Trophoblast cell (in vitro differentiated cells and primary cell): ENCODE results near the gene ERAS.

Source experiments
- DNase-seq, 2 donors: peaks; one replicate each; pipeline ENCODE4 v3.0.0-alpha.2; 2016
- H2AFZ ChIP-seq: 2 replicates; pipeline ENCODE4 v1.6.1; 2013; ENCODE audit warnings: low read length, moderate library complexity, mild to moderate bottlenecking; ENCODE audit not compliant: insufficient read depth, poor library complexity
- H2AK5ac ChIP-seq: 2 replicates; pipeline ENCODE4 v1.6.1; 2013; ENCODE audit warnings: mild to moderate bottlenecking, low read length
- H2BK120ac ChIP-seq: 2 replicates; pipeline ENCODE4 v1.6.1; 2013; ENCODE audit warnings: low read length, mild to moderate bottlenecking, moderate library complexity; ENCODE audit not compliant: insufficient read depth, poor library complexity
- H2BK12ac ChIP-seq: 2 replicates; pipeline ENCODE4 v1.6.1; 2013; ENCODE audit warnings: mild to moderate bottlenecking, low read length, moderate library complexity
- H2BK5ac ChIP-seq: 2 replicates; pipeline ENCODE4 v1.6.1; 2013; ENCODE audit warnings: low read length, low read depth, moderate library complexity, mild to moderate bottlenecking; ENCODE audit not compliant: poor library complexity
- H3K14ac ChIP-seq: 2 replicates; pipeline ENCODE4 v1.6.1; 2013; ENCODE audit warnings: mild to moderate bottlenecking, low read length
- H3K18ac ChIP-seq: 2 replicates; pipeline ENCODE4 v1.6.1; 2013; ENCODE audit warnings: mild to moderate bottlenecking, low read length
- H3K23ac ChIP-seq: 2 replicates; pipeline ENCODE4 v1.6.1; 2013; ENCODE audit warnings: low read length
- H3K27ac ChIP-seq: 2 replicates; pipeline ENCODE4 v1.5.1; 2013; ENCODE audit warnings: low read depth, mild to moderate bottlenecking, inconsistent platforms, low read length, moderate library complexity
- H3K27me3 ChIP-seq: 2 replicates; pipeline ENCODE4 v1.6.1; 2013; ENCODE audit warnings: inconsistent platforms, mild to moderate bottlenecking, low read length, moderate library complexity; ENCODE audit not compliant: insufficient read depth
- H3K36me3 ChIP-seq, 2 experiments: 1 replicate in 1 of 2; 2 replicates in 1 of 2; pipeline ENCODE4 v1.6.1; 2013; ENCODE audit warnings: low read length in 2 of 2, mild to moderate bottlenecking in 2 of 2, moderate library complexity in 1 of 2; ENCODE audit not compliant: insufficient read depth in 2 of 2, control insufficient read depth in 1 of 2
- H3K4ac ChIP-seq: 2 replicates; pipeline ENCODE4 v1.6.1; 2013; ENCODE audit warnings: low read depth, mild to moderate bottlenecking, low read length, moderate library complexity
- H3K4me1 ChIP-seq, 2 experiments: 1 replicate in 1 of 2; 2 replicates in 1 of 2; pipeline ENCODE4 v1.6.1; 2013; ENCODE audit warnings: low read length in 2 of 2, mild to moderate bottlenecking in 2 of 2, moderate library complexity in 1 of 2; ENCODE audit not compliant: insufficient read depth in 2 of 2, control insufficient read depth in 1 of 2
- H3K4me2 ChIP-seq: 2 replicates; pipeline ENCODE4 v1.6.1; 2013; ENCODE audit warnings: inconsistent platforms, mild to moderate bottlenecking, low read length, moderate library complexity
- H3K4me3 ChIP-seq: 2 replicates; pipeline ENCODE4 v1.5.1; 2013; ENCODE audit warnings: mild to moderate bottlenecking, low read depth, low read length, inconsistent platforms
- H3K79me1 ChIP-seq: one replicate; pipeline ENCODE4 v1.6.1; 2013; ENCODE audit warnings: low read length
- H3K79me2 ChIP-seq: 2 replicates; pipeline ENCODE4 v1.6.1; 2013; ENCODE audit warnings: low read length, mild to moderate bottlenecking; ENCODE audit not compliant: control insufficient read depth, insufficient read depth, poor library complexity
- H3K9ac ChIP-seq: 2 replicates; pipeline ENCODE4 v1.6.1; 2013; ENCODE audit warnings: mild to moderate bottlenecking, low read length
- H3K9me3 ChIP-seq: 2 replicates; pipeline ENCODE4 v1.6.1; 2013; ENCODE audit warnings: low read depth, mild to moderate bottlenecking, control low read depth, inconsistent platforms, low read length; ENCODE audit not compliant: insufficient read depth
- H4K12ac ChIP-seq: 2 replicates; pipeline ENCODE4 v1.6.1; 2013; ENCODE audit warnings: low read depth, mild to moderate bottlenecking, low read length, moderate library complexity
- H4K8ac ChIP-seq: 2 replicates; pipeline ENCODE4 v1.6.1; 2013; ENCODE audit warnings: low read depth, mild to moderate bottlenecking, low read length, moderate library complexity
- H4K91ac ChIP-seq: one replicate; pipeline ENCODE4 v1.6.1; 2013; ENCODE audit warnings: low read depth, mild to moderate bottlenecking, low read length, moderate library complexity
- WGBS: extraction: QIAGEN DNeasy Blood & Tissue Kit; methylation state at CpG from one replicate; pipeline ENCODE4 v1.1.7; 2013; ENCODE audit warnings: missing lambda C conversion rate; ENCODE audit not compliant: insufficient read length, insufficient coverage; ENCODE audit errors: extremely low coverage; 5-methylcytosine and 5-hydroxymethylcytosine counted together

ERAS gene

GRCh38 chrX:48785540-48786214 lies 40.6 kb upstream of the ERAS start:
- Histone ChIP-seq H2AFZ (no peak overlapping the region), H4K91ac (no peak overlapping the region), H3K18ac (no peak overlapping the region), H3K27ac (no peak overlapping the region), H3K4me3 (no peak overlapping the region), H3K9me3 (no peaks in the 10 kb centered on the region), H3K36me3 (no peaks in the 10 kb centered on the region), H3K14ac (no peak overlapping the region), H3K27me3 (no peaks in the 10 kb centered on the region), H4K8ac (no peak overlapping the region), H2AK5ac (no peak overlapping the region), H3K4me2 (no peak overlapping the region), H3K9ac (no peak overlapping the region), H2BK12ac (no peak overlapping the region), H2BK120ac (no peak overlapping the region), H4K12ac (no peak overlapping the region), H3K4me1 (no peaks in the 10 kb centered on the region), H3K4ac (no peak overlapping the region), H3K79me1 (no peaks in the 10 kb centered on the region), H2BK5ac (no peak overlapping the region), H3K79me2 (no peaks in the 10 kb centered on the region), H3K23ac (no peak overlapping the region)
- no peak for DNase-seq
- no CpG with 5 or more reads among the region's 16 CpGs for WGBS

GRCh38 chrX:48786341-48786800 lies 39.9 kb upstream of the ERAS start, which contains the start of gene GATA1:
TSS of gene GATA1 (plus strand) at chrX:48786590. CDS start at chrX:48791110, 4,520 bp downstream.
- Histone ChIP-seq H2BK5ac (no peak within 1 kb of the TSS), H4K91ac (no peak within 1 kb of the TSS), H3K4me3 (no peak within 1 kb of the TSS), H2BK120ac (no peak within 1 kb of the TSS), H3K9me3 (no peaks in the 10 kb centered on the region), H3K23ac (no peak within 1 kb of the TSS), H3K4me1 (no peaks in the 10 kb centered on the region), H3K4me2 (no peak within 1 kb of the TSS), H3K9ac (no peak within 1 kb of the TSS), H3K27me3 (no peaks in the 10 kb centered on the region), H3K14ac (no peak within 1 kb of the TSS), H2BK12ac (no peak within 1 kb of the TSS), H3K18ac (no peak within 1 kb of the TSS), H3K36me3 (no peaks in the 10 kb centered on the region), H3K4ac (no peak within 1 kb of the TSS), H3K27ac (no peak within 1 kb of the TSS), H2AK5ac (no peak within 1 kb of the TSS), H4K12ac (no peak within 1 kb of the TSS), H3K79me2 (no peaks in the 10 kb centered on the region), H3K79me1 (no peaks in the 10 kb centered on the region), H4K8ac (no peak within 1 kb of the TSS), H2AFZ (no peak within 1 kb of the TSS)
- WGBS, result no CpG with 5 or more reads among the region's 7 CpGs
- DNase-seq, result no peak

- no peak overlapping the region for H2AK5ac ChIP-seq
- DNase-seq, result no peak
- no peak overlapping the region for H3K18ac ChIP-seq
- no peaks in the 10 kb centered on the region for H3K79me1 ChIP-seq
- H3K36me3 ChIP-seq, result no peaks in the 10 kb centered on the region
- no peak overlapping the region for H4K12ac ChIP-seq
- no peak overlapping the region for H2AFZ ChIP-seq
- no peak overlapping the region for H3K27ac ChIP-seq
- no peaks in the 10 kb centered on the region for H3K79me2 ChIP-seq
- H2BK12ac ChIP-seq, result no peak overlapping the region
- H4K91ac ChIP-seq, result no peak overlapping the region
- H3K4ac ChIP-seq, result no peak overlapping the region
- 100% methylated on average over 1 of the region's 6 CpGs for WGBS
- H3K4me3 ChIP-seq, result no peak overlapping the region
- H3K23ac ChIP-seq, result no peak overlapping the region
- no peak overlapping the region for H2BK120ac ChIP-seq
- H3K4me2 ChIP-seq, result no peak overlapping the region
- no peak overlapping the region for H3K14ac ChIP-seq
- H3K4me1 ChIP-seq, result no peaks in the 10 kb centered on the region
- no peak overlapping the region for H4K8ac ChIP-seq
- no peak overlapping the region for H2BK5ac ChIP-seq
- H3K27me3 ChIP-seq, result no peaks in the 10 kb centered on the region
- no peak overlapping the region for H3K9ac ChIP-seq
- H3K9me3 ChIP-seq, result no peaks in the 10 kb centered on the region
These were observed 39.3 kb upstream of the ERAS start for GRCh38 chrX:48786825-48787504.

DNA sequence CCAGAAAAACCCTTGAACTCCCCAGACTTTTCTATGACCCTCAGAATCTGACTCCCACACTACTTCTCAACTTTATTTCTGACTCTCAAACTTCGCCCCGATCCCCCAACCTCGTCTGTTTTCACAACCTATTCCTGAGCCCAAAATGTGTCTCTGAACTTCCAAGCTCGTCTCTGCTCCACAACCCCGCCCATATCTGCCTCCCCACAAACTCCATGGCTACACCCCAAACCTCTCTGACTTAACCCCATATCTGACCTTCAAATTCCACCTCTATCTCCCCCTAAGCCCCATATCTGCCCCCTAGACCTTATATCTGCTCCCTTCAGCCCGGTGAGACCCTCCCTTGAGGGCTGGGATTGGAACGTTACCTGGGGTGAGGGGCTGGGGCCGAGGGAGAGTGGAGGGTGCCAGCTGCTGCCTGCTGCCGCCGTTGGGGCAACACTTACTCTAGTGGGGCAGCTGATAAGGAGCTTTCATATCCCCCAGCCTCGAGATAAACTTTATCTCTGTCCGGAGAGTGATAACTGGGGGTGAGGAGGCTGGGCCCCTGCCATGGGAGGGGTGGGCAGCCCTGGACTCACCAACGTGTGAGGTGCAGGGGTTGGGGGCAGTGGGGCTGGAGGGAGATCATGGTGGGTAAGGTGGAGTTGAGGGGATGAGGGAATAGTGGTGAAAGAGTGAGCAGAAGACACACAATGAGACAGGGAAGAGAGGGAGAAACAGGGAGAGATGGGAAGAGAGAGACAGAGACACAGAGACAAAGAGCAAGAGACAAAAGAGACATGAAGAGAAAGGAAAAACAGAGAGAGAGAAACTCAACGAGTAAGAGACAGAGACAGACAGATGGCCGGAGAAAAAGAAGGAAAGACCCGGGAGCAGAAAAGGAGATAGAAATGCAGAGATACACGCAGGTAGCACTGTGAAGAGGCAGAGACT lies 38.5 kb upstream of the ERAS start:
- Histone ChIP-seq H3K9me3 (no peaks in the 10 kb centered on the region), H3K36me3 (no peaks in the 10 kb centered on the region), H4K8ac (no peak overlapping the region), H3K4ac (no peak overlapping the region), H2BK12ac (no peak overlapping the region), H2AK5ac (no peak overlapping the region), H4K91ac (no peak overlapping the region), H3K4me3 (no peak overlapping the region), H4K12ac (no peak overlapping the region), H3K4me1 (no peaks in the 10 kb centered on the region), H3K14ac (no peak overlapping the region), H3K23ac (no peak overlapping the region), H3K27ac (no peak overlapping the region), H2AFZ (no peak overlapping the region), H3K4me2 (no peak overlapping the region), H3K79me1 (no peaks in the 10 kb centered on the region), H2BK120ac (no peak overlapping the region), H3K79me2 (no peaks in the 10 kb centered on the region), H2BK5ac (no peak overlapping the region), H3K9ac (no peak overlapping the region), H3K27me3 (no peaks in the 10 kb centered on the region), H3K18ac (no peak overlapping the region)
- DNase-seq, result no peak
- WGBS, result 100% methylated on average over 3 of the region's 17 CpGs
